Smooth muscle cell of the brain vasculature (primary cell): Measurements from ENCODE around the gene ALPK1.
"Not testable (repeated sequence)": the region's sequence is repeated elsewhere in the genome, so short reads cannot be mapped to it uniquely, and the experiment has no call there.

Experiments used
- DNase-seq: peaks from one replicate; pipeline ENCODE4 v3.0.0-alpha.2; 2012; ENCODE audit warnings: low read depth, low spot score

The ALPK1 gene

GRCh38 chr4:112448306-112449132 is 151.3 kb downstream of the ALPK1 start:
- no peak for DNase-seq

GRCh38 chr4:112449708-112450107 is 152.5 kb downstream of the ALPK1 start:
- DNase-seq = no peak

GRCh38 chr4:112451104-112451503 is 153.9 kb downstream of the ALPK1 start:
- no peak for DNase-seq

- no peak for DNase-seq
Measured at GRCh38 chr4:112451831-112452230, 154.7 kb downstream of the ALPK1 start.

DNA sequence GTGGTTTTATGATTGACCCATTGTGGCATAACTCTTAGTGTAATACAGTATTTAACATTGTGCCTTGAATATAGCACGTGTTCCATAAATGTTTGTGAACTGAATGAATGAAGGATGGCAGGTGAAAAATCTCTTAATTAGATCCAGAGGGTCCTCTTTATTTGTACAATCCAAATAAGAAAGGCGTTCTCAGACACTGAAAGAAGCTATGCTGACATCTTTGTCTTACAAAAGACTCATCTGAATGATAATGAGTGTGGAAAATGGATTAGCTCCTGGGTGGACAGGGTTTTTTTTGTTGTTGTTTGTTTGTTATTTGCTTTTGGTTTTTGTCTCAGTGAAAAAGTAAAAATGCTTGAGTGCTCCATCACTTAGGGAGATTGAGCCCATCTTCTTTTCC is 156.2 kb downstream of the ALPK1 start:
- DNase-seq = no peak

- DNase-seq = no peak
Measured at GRCh38 chr4:112472318-112472717, 175.1 kb downstream of the ALPK1 start.

DNA sequence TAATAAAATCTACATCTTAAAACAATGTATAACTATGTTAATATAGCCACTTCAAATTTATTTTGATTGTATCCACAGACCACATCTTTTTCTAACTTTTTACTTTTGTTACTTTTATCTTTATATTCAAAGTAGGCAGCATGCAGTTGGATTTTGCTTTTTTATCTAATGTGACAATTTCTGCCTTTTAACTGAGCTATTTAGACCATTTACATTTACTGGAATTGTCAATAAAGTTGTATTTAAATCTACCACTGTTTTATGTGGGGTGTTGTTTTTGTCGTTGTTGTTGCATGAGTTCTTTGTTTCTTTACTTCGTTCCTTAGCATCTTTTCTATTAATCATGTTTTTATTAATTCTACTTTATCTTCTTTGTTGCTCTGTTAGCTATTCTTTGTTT is 176.8 kb downstream of the ALPK1 start:
- DNase-seq = no peak

GRCh38 chr4:112485930-112486329 is 188.8 kb downstream of the ALPK1 start:
- no peak for DNase-seq

DNA sequence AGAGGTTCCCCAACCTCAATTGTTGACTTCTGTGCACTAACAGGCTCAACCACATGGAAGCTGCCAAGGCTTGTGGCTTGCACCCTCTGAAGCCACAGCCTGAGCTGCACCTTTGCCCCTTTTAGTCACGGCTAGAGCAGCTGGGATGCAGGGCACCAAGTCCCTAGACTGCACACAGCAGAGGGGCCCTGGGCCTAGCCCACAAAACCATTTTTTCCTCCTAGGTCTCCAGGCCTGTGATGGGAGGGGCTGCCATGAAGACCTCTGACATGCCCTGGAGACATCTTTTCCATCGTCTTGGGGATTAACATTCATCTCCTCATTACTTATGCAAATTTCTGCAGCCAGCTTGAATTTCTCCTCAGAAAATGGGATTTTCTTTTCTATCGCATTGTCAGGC is 193.6 kb downstream of the ALPK1 start:
- not testable (repeated sequence) for DNase-seq
